Psoas muscle (tissue), 8 donors: Measurements from ENCODE around the gene ELF5. TPM values are rescaled to one million over a fixed set of nuclear protein-coding genes. Genes with fewer than 3 reads are reported as not detected.

Experiments used
- ATAC-seq, 4 donors: fragments of 200-7000 bp; cut with Tn5 transposase; one replicate each; pipeline ENCODE4 v1.9.1; 2020; ENCODE audit warnings: moderate library complexity in 3 of 4, mild to moderate bottlenecking in 2 of 4
- DNase-seq, 2 donors: peaks; one replicate each; pipeline ENCODE4 v3.0.0-alpha.2; 2020
- H3K27ac ChIP-seq: fragments of 200-600 bp; one replicate; pipeline ENCODE4 v1.8.0; 2022
- H3K27me3 ChIP-seq, 3 donors: fragments of 200-600 bp in 1 of 3; one replicate each; pipeline versions ENCODE4 v1.6.1 to v1.8.0; 2013 to 2022; ENCODE audit warnings: low read length in 2 of 3, mild to moderate bottlenecking in 2 of 3, moderate library complexity in 1 of 3; ENCODE audit not compliant: insufficient read depth in 3 of 3
- H3K36me3 ChIP-seq, 2 donors: fragments of 200-600 bp in 1 of 2; one replicate each; pipeline versions ENCODE4 v1.6.1 to v1.8.0; 2013 to 2022; ENCODE audit warnings: low read depth in 1 of 2, mild to moderate bottlenecking in 1 of 2, moderate library complexity in 1 of 2; ENCODE audit not compliant: insufficient read depth in 1 of 2
- H3K4me1 ChIP-seq: fragments of 200-600 bp; one replicate; pipeline ENCODE4 v1.8.0; 2022
- H3K4me3 ChIP-seq: fragments of 200-600 bp; one replicate; pipeline ENCODE4 v1.8.0; 2022; ENCODE audit warnings: mild to moderate bottlenecking
- H3K9me3 ChIP-seq: fragments of 200-600 bp; one replicate; pipeline ENCODE4 v1.8.0; 2022
- WGBS, 3 donors: extraction: QIAGEN DNeasy Blood & Tissue Kit; methylation state at CpG; one replicate each; pipeline versions ENCODE4 v1.1.6 to v1.1.7; 2013; 5-methylcytosine and 5-hydroxymethylcytosine counted together
- intact Hi-C, 2 donors: fragments of 100-400 bp; cut with DNase I; formaldehyde crosslinking; loops; one replicate each; pipeline versions ENCODE4 v1.11.0 to v1.14.2; 2022
- polyA plus RNA-seq, 3 donors: library from polyadenylated mRNA; stranded (reverse); fragments of 200-250 nt; gene quantifications; one replicate each; pipeline ENCODE4 v1.2.3, GENCODE V29; 2013
- total RNA-seq, 4 donors: library from RNA; stranded (reverse); fragmentation: NEBNext Ultra II Directional in 2 of 4; extraction: Animal tissue kit (Norgen Biotek cat#: 25700) in 2 of 4; gene quantifications; one replicate each; pipeline versions ENCODE4 v1.2.1 to v1.2.4, GENCODE V29; 2021 to 2023
- TF ChIP-seq, protein P1 (sequence below): fragments of 200-600 bp; IDR thresholded peaks from one replicate; pipeline ENCODE4 v1.8.0; 2022; ENCODE audit warnings: antibody characterized with exemption
- donor health status: healthy with polysubstance abuse.
- donor health status: DM: no; HTN: no; CAD: no; lungs with moderate emphysema.
- donor health status: Bipolar disorder and iron deficiency.
- donor health status: healthy.
- donor health status: DM: yes; HTN: yes; CAD: no.
- donor health status: DM: no; HTN: no; CAD: no.
- donor health status: DM: no; HTN: no; CAD: no.
- donor health status: DM: yes; HTN: yes; CAD: no.

Gene ELF5
- total and polyA plus RNA-seq, 7 donors = 0.01 TPM; not detected in 6

DNA sequence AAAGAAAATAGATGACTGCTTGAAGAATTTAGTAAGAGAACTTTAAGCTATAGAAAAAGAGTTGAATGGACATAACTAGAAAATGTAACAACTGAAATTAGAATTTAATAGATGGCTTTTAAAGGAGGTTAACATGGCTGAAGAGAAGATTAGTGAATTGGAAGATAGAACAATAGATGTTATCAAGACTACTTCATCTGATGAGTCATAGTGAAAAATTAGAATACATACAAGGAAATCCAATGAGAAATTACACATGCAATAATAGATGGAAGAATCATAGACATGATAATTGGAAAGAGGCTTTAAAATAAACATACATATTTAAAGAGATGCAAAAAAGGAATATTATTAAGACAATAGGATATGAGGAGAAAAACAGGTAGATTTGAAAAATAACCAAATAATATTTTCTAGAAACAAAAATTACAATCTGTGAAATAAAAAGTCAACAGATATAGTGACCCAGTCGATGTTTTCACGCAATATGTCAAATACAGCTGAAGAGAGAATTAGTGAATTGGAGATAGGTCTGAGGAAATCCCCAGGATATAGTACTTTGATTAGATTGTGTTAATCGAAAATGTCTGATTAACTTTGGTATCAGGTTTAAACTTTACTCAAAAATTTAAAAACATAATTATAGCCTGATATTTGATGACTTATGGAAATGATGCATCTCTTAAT lies 46.6 kb downstream of the ELF5 start:
- intact Hi-C loops = loop anchor here in 1 of 2 donors (5.0 kb wide), 1 partner anchor 100 kb away; no protein-coding TSS in a partner anchor
- H3K36me3 ChIP-seq = peaks cover 23 to 84% of the 10 kb centered on the region in 2 donors
- no peak overlapping the region for H3K4me3 ChIP-seq
- 83 to 98% (median 97%) methylated on average over 3 of the region's 3 CpGs for WGBS, 3 donors
- no peak overlapping the region for H3K27ac ChIP-seq
- DNase-seq = no peak
- H3K9me3 ChIP-seq = peaks cover 12% of the 10 kb centered on the region
- H3K27me3 ChIP-seq = no peaks in the 10 kb centered on the region
- no peaks in the 10 kb centered on the region for H3K4me1 ChIP-seq
- ATAC-seq = no peak
- TF ChIP-seq, protein P1, sequence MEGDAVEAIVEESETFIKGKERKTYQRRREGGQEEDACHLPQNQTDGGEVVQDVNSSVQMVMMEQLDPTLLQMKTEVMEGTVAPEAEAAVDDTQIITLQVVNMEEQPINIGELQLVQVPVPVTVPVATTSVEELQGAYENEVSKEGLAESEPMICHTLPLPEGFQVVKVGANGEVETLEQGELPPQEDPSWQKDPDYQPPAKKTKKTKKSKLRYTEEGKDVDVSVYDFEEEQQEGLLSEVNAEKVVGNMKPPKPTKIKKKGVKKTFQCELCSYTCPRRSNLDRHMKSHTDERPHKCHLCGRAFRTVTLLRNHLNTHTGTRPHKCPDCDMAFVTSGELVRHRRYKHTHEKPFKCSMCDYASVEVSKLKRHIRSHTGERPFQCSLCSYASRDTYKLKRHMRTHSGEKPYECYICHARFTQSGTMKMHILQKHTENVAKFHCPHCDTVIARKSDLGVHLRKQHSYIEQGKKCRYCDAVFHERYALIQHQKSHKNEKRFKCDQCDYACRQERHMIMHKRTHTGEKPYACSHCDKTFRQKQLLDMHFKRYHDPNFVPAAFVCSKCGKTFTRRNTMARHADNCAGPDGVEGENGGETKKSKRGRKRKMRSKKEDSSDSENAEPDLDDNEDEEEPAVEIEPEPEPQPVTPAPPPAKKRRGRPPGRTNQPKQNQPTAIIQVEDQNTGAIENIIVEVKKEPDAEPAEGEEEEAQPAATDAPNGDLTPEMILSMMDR = no peak

DNA sequence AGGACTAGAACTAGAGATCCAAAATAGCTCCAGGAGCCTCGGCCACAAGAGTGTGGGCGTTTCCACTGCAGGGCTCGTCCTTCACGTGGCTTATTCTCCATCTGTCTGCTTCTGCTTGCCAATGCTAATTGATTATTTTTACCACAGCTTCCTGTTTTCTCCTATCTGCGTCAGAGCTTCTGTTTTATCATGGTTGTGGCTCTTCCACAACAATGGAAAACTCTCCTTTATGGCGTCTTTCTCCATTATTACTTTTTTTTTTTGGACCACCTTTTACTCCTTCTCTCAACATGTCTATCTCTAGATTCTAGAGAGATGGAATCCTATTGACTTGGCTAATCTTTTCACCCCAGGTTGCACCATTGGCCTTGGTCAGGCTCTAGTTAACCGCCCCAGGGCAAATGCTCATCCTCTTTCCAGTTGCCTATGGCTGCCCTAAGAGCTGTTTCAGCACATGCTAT lies 49.0 kb downstream of the ELF5 start:
- Histone ChIP-seq H3K4me3 (no peak overlapping the region), H3K4me1 (no peaks in the 10 kb centered on the region), H3K27me3 (no peaks in the 10 kb centered on the region), H3K36me3 (peaks cover 23 to 84% of the 10 kb centered on the region in 2 donors), H3K9me3 (peaks cover 12% of the 10 kb centered on the region), H3K27ac (peak overlapping the region; percentile 6)
- 42 to 63% (median 62%) methylated on average over 7 of the region's 7 CpGs for WGBS, 3 donors
- ATAC-seq = peak in 2 of 4 donors; percentile 39 to 40
- TF ChIP-seq, protein P1 = no peak
- intact Hi-C loops = loop anchor here in 1 of 2 donors (5.0 kb wide), 1 partner anchor 97 kb away; no protein-coding TSS in a partner anchor
- no peak for DNase-seq

DNA sequence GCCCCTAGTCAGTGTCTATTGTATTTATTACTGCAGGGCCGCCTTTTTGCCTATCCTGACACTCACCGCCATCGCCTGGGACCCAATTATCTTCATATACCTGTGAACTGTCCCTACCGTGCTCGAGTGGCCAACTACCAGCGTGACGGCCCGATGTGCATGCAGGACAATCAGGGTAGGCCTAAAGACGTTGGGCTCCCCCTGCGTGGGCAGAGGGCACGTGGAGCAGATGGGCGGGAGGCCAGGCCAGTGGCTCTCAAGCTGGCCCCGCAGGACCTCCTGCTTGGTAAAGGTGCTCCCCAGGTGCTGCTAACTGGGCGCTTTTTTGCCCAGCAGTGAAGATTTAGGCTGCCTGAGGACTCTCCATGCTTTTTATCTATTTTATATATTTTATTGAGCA lies 52.4 kb downstream of the ELF5 start:
- H3K36me3 ChIP-seq = peaks cover 29 to 100% of the 10 kb centered on the region in 2 donors
- no peak overlapping the region for H3K4me3 ChIP-seq
- 91 to 96% (median 92%) methylated on average over 14 of the region's 14 CpGs for WGBS, 3 donors
- TF ChIP-seq, protein P1 = no peak
- intact Hi-C loops = no loop called here
- no peaks in the 10 kb centered on the region for H3K27me3 ChIP-seq
- H3K27ac ChIP-seq = no peak overlapping the region
- H3K4me1 ChIP-seq = no peaks in the 10 kb centered on the region
- ATAC-seq (no peak), DNase-seq (no peak)
- H3K9me3 ChIP-seq = peaks cover 5% of the 10 kb centered on the region

DNA sequence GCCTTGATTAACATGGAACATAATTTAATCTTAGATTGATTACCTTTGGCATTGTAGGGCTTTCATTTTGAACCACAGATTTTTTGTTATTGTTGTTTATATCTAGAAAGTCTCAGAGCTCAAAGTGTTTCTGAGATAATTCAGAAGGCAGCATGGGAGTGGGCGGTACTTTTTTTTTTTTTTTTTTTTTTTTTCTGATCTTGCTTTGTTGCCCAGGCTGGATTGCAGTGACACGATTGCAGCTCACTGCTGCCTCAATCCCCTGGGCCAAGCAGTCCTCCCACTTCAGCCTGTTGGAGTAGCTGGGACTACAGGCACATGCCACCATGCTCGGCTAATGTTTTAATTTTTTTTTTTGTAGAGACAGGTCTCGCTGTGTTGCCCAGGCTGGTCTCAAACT lies 53.3 kb downstream of the ELF5 start:
- intact Hi-C loops = no loop called here
- TF ChIP-seq, protein P1 = no peak
- WGBS, 3 donors = 73 to 84% (median 75%) methylated on average over 4 of the region's 4 CpGs
- no peak for ATAC-seq
- no peak for DNase-seq
- peaks cover 26 to 100% of the 10 kb centered on the region in 2 donors for H3K36me3 ChIP-seq
- no peaks in the 10 kb centered on the region for H3K9me3 ChIP-seq
- no peak overlapping the region for H3K27ac ChIP-seq
- no peak overlapping the region for H3K4me3 ChIP-seq
- H3K4me1 ChIP-seq = no peaks in the 10 kb centered on the region
- H3K27me3 ChIP-seq = no peaks in the 10 kb centered on the region
